Smooth muscle cell (in vitro differentiated cells): ENCODE data around the gene TBC1D5. TPM values are rescaled to one million over a fixed set of nuclear protein-coding genes. Genes with fewer than 3 reads are reported as not detected.
"Not testable (repeated sequence)": the region's sequence is repeated elsewhere in the genome, so short reads cannot be mapped to it uniquely, and the experiment has no call there.

Experiments
- DNase-seq: peaks from one replicate; lab custom pipeline; 2025; ENCODE audit not compliant: unreplicated experiment; lab: John Stamatoyannopoulos, UW
- H2AFZ ChIP-seq: fragments of 200-600 bp; sonication (generic); 2 replicates; pipeline ENCODE4 v1.6.0; 2016; ENCODE audit warnings: antibody characterized with exemption, low read depth, mild to moderate bottlenecking
- H3F3A ChIP-seq: fragments of 200-600 bp; sonication (generic); 2 replicates; pipeline ENCODE4 v1.6.0; 2017; ENCODE audit warnings: antibody characterized with exemption, low read depth
- H3K27ac ChIP-seq: fragments of 200-600 bp; sonication (generic); 2 replicates; pipeline ENCODE4 v1.5.1; 2016; ENCODE audit warnings: low read depth, mild to moderate bottlenecking
- H3K27me3 ChIP-seq: fragments of 200-600 bp; sonication (generic); 2 replicates; pipeline ENCODE4 v1.6.1; 2016; ENCODE audit warnings: low read depth, mild to moderate bottlenecking
- H3K36me3 ChIP-seq: fragments of 200-600 bp; sonication (generic); 2 replicates; pipeline ENCODE4 v1.5.1; 2016; ENCODE audit warnings: low read depth
- H3K4me1 ChIP-seq: fragments of 200-600 bp; sonication (generic); 2 replicates; pipeline ENCODE4 v1.5.1; 2016; ENCODE audit warnings: low read depth
- H3K4me2 ChIP-seq: fragments of 200-600 bp; sonication (generic); 2 replicates; pipeline ENCODE4 v1.6.0; 2016; ENCODE audit warnings: mild to moderate bottlenecking
- H3K4me3 ChIP-seq: fragments of 200-600 bp; sonication (generic); 2 replicates; pipeline ENCODE4 v1.5.1; 2016; ENCODE audit warnings: mild to moderate bottlenecking
- H3K79me2 ChIP-seq: fragments of 200-600 bp; sonication (generic); 2 replicates; pipeline ENCODE4 v1.6.0; 2016; ENCODE audit warnings: low read depth, mild to moderate bottlenecking
- H3K9ac ChIP-seq: fragments of 200-600 bp; sonication (generic); 2 replicates; pipeline ENCODE4 v1.6.0; 2016; ENCODE audit warnings: low read depth
- H3K9me3 ChIP-seq: fragments of 200-600 bp; sonication (generic); replicated peaks from 2 replicates; pipeline ENCODE4 v1.5.1; 2016; ENCODE audit warnings: low read depth
- H4K20me1 ChIP-seq: fragments of 200-600 bp; sonication (generic); 2 replicates; pipeline ENCODE4 v1.6.0; 2016; ENCODE audit warnings: low read depth
- WGBS: methylation state at CpG from one replicate; pipeline ENCODE4 v1.1.7; 2016; ENCODE audit warnings: low lambda C conversion rate; 5-methylcytosine and 5-hydroxymethylcytosine counted together
- polyA plus RNA-seq: library from polyadenylated mRNA; unstranded; fragments of >200 nt; fragmentation: Nextera tagmentation; extraction: Ambion mirVana; gene quantifications from 2 replicates; pipeline ENCODE4 v1.2.1, GENCODE V29; 2016
- total RNA-seq: library from RNA; depleted of rRNA; stranded (reverse); fragments of >200 nt; gene quantifications from 2 replicates; pipeline ENCODE4 v1.2.3, GENCODE V29; 2014
- TF ChIP-seq, protein P1 (sequence below): fragments of 200-600 bp; sonication (generic); IDR thresholded peaks from 2 replicates; pipeline ENCODE4 v1.5.1; 2017; ENCODE audit warnings: borderline replicate concordance, mild to moderate bottlenecking, antibody characterized with exemption; ENCODE audit not compliant: insufficient read depth, poor library complexity, severe bottlenecking

Gene TBC1D5
- total and polyA plus RNA-seq, 2 experiments from 2014 or later, result 14.6 to 35.3 TPM

DNA sequence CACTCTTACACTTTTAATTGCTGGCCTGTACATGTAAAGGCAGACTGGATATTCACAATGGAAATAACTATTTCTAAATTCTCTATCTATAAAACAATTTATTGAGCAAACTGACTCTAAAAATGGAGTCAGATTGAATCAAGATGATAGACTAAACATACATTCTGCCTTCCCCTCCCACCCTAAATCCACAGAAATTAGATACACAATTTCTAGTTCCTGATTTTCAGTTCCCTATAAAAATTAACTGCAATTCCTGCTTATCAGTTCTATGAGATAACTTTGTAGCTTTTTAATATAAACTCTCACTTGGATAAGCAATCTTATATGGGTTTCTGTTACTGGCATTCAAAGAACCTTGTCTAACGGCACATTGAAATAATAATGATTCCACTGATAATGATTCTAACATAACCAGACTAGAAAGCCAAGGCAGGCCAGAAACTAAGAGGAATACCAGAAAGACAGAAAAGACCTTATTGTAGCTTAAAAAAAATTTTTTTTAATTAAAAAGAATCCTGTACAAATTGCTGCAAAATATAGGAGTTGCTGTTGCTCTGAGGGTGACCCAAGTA is 33.1 kb downstream of the TBC1D5 start:
- 68% methylated on average over 1 of the region's 1 CpG for WGBS
- no peaks in the 10 kb centered on the region for H3F3A ChIP-seq
- H3K36me3 ChIP-seq, result peaks cover 4% of the 10 kb centered on the region
- no peak overlapping the region for H3K4me3 ChIP-seq
- no peak overlapping the region for H3K9ac ChIP-seq
- H3K27me3 ChIP-seq, result no peaks in the 10 kb centered on the region
- H3K4me2 ChIP-seq, result no peak overlapping the region
- no peaks in the 10 kb centered on the region for H3K9me3 ChIP-seq
- H4K20me1 ChIP-seq, result peaks cover 9% of the 10 kb centered on the region
- H3K4me1 ChIP-seq, result no peaks in the 10 kb centered on the region
- no peak overlapping the region for H3K27ac ChIP-seq
- H2AFZ ChIP-seq, result no peak overlapping the region
- H3K79me2 ChIP-seq, result no peaks in the 10 kb centered on the region
- DNase-seq, result no peak
- TF ChIP-seq, protein P1, sequence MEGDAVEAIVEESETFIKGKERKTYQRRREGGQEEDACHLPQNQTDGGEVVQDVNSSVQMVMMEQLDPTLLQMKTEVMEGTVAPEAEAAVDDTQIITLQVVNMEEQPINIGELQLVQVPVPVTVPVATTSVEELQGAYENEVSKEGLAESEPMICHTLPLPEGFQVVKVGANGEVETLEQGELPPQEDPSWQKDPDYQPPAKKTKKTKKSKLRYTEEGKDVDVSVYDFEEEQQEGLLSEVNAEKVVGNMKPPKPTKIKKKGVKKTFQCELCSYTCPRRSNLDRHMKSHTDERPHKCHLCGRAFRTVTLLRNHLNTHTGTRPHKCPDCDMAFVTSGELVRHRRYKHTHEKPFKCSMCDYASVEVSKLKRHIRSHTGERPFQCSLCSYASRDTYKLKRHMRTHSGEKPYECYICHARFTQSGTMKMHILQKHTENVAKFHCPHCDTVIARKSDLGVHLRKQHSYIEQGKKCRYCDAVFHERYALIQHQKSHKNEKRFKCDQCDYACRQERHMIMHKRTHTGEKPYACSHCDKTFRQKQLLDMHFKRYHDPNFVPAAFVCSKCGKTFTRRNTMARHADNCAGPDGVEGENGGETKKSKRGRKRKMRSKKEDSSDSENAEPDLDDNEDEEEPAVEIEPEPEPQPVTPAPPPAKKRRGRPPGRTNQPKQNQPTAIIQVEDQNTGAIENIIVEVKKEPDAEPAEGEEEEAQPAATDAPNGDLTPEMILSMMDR, result no peak

DNA sequence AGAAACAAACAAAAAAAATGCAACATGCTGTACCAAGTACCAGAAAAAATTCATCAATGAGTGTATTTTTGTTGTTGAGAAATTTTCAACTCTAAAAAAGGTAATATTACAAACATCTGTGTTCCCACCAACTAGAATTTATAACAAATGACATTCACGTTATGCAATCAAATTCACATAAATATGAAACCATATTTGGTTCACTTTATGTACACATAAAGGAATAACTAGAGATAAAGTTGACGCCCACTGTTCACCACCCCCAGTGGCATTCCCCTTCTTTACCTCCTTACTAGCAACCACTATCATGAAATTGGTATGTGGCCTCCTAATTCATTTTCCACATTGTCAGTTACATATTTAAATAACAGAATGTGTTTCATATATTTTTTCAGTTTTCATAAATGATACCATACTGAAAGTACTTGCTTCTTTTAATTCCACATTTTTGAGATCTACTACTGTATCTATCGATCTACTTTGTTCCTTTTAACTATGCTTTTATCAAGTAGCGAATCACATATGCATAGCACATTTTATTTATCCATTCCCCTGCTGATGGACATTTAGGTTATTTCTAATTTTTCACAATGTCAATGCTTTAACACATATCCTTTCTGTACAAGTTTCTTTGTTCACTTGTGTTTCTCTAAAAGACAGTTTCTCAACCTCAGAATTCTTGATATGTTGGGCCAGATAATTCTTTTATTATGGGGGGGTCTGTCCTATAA is 34.5 kb downstream of the TBC1D5 start:
- Histone ChIP-seq H3K9ac (no peak overlapping the region), H3K9me3 (no peaks in the 10 kb centered on the region), H4K20me1 (peaks cover 9% of the 10 kb centered on the region), H3K27me3 (no peaks in the 10 kb centered on the region), H3K27ac (no peak overlapping the region), H3K4me2 (no peak overlapping the region), H3F3A (no peaks in the 10 kb centered on the region), H3K4me1 (peaks cover 6% of the 10 kb centered on the region), H3K79me2 (no peaks in the 10 kb centered on the region), H3K4me3 (no peak overlapping the region), H3K36me3 (no peaks in the 10 kb centered on the region), H2AFZ (no peak overlapping the region)
- 62% methylated on average over 4 of the region's 4 CpGs for WGBS
- TF ChIP-seq, protein P1, result no peak
- DNase-seq, result no peak

DNA sequence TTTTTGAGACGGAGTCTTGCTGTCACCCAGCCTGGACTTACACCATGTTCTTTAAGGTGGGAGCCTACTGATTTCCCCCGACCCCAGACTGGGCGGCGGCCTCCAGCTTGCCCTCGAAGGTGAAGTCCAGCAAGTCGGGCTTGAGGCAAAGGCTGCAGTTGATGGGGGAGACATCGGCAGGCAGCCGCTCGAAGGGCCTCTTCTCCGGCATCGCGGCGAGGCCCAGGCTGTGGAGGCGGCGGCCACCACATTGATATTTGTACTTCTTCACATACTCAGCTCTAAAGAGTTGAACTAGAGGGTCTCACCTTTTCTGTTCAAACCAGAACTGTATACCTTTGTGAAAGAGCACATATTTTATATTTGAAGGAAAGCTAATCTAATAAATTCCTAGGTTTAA is 36.4 kb downstream of the TBC1D5 start:
- H3K36me3 ChIP-seq, H3K79me2 ChIP-seq, H3K9ac ChIP-seq, H3K4me2 ChIP-seq, H3K4me1 ChIP-seq, H3K4me3 ChIP-seq, H3F3A ChIP-seq, H2AFZ ChIP-seq, H3K9me3 ChIP-seq, H4K20me1 ChIP-seq, H3K27me3 ChIP-seq, H3K27ac ChIP-seq, DNase-seq: not testable (repeated sequence)
- WGBS, result over 99% methylated on average over 13 of the region's 15 CpGs

DNA sequence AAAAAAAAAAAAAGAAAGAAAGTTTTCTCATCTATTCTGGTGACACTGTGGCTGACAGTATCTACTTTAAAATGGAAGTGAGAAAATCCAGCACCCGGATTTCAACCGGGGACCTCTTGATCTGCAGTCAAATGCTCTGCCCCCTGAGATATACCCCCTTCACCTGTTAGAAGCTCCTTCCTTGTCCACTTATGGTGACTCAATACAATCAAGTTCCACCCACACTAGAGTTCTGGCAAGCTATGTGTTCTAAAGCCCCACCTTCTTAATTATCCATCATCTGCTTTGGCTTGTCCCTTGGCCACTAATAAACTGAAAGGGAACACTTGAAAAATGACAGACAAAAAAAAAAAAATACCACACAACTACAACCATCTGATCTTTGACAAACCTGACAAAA is 42.6 kb downstream of the TBC1D5 start:
- not testable (repeated sequence) for H3K4me1 ChIP-seq, H3K9ac ChIP-seq

DNA sequence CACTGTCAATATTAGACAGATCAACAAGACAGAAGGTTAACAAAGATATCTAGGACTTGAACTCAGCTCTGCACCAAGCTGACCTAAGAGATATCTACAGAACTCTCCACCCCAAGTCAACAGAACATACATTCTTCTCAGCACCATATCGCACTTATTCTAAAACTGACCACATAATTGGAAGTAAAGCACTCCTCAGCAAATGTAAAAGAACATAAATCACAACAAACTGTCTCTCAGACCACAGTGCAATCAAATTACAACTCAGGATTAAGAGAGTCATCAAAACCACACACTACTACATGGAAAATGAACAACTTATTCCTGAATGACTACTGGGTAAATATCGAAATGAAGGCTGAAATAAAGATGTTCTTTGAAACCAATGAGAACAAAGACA is 46.8 kb downstream of the TBC1D5 start:
- H3F3A ChIP-seq, result not testable (repeated sequence)

More for the DNA sequence above, 42.6 kb downstream of the TBC1D5 start:
- not testable (repeated sequence) for H3K27ac ChIP-seq, H3F3A ChIP-seq, H4K20me1 ChIP-seq, H3K36me3 ChIP-seq, H3K79me2 ChIP-seq, H3K4me2 ChIP-seq, DNase-seq, H2AFZ ChIP-seq, H3K27me3 ChIP-seq, H3K4me3 ChIP-seq, H3K9me3 ChIP-seq
- 100% methylated on average over 2 of the region's 2 CpGs for WGBS

DNA sequence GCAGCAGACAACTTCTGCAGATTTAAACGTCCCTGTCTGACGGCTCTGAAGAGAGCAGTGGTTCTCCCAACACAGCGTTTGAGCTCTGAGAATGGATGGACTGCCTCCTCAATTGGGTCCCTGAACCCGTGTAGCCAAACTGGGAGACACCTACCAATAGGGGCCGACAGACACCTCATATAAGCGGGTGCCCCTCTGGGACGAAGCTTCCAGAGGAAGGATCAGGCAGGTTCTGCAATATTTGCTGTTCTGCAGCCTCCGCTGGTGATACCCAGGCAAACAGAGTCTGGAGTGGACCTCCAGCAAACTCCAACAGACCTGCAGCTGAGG is 48.8 kb downstream of the TBC1D5 start:
- H3K79me2 ChIP-seq, H3K36me3 ChIP-seq, H3K27ac ChIP-seq, H2AFZ ChIP-seq, H3F3A ChIP-seq, H4K20me1 ChIP-seq, H3K27me3 ChIP-seq, DNase-seq, H3K4me1 ChIP-seq, H3K4me3 ChIP-seq, H3K4me2 ChIP-seq, H3K9ac ChIP-seq, H3K9me3 ChIP-seq: not testable (repeated sequence)
- 97% methylated on average over 8 of the region's 8 CpGs for WGBS

More for the DNA sequence above, 46.8 kb downstream of the TBC1D5 start:
- WGBS, result 87% methylated on average over 2 of the region's 2 CpGs
- H4K20me1 ChIP-seq, H3K9ac ChIP-seq, H2AFZ ChIP-seq, H3K79me2 ChIP-seq, H3K9me3 ChIP-seq, DNase-seq, H3K4me3 ChIP-seq, H3K27me3 ChIP-seq, H3K36me3 ChIP-seq, H3K4me1 ChIP-seq, H3K27ac ChIP-seq, H3K4me2 ChIP-seq: not testable (repeated sequence)
